ENCODE results near the gene SORCS1. TPM values are rescaled to one million over a fixed set of nuclear protein-coding genes. Genes with fewer than 3 reads are reported as not detected.

Gene SORCS1
- total RNA-seq, 1 donor from 2014 or later: 11.1 TPM

GRCh38 chr10:106920538-106920937 is 244.0 kb downstream of the SORCS1 start:
- no peak overlapping the region for H3K4me2 ChIP-seq
- H3K27me3 ChIP-seq: no peaks in the 10 kb centered on the region
- no peaks in the 10 kb centered on the region for H4K20me1 ChIP-seq (ENCODE audit: low read depth)
- no peak overlapping the region for H3K4me3 Mint-ChIP-seq
- H3K79me2 ChIP-seq (ENCODE audit: low read depth): no peaks in the 10 kb centered on the region
- DNase-seq (ENCODE audit: low spot score): no peak
- peaks cover 24% of the 10 kb centered on the region for H3K4me1 ChIP-seq
- peaks cover 10% of the 10 kb centered on the region for H3K9me3 Mint-ChIP-seq
- no peak overlapping the region for H3K27ac Mint-ChIP-seq
- no peaks in the 10 kb centered on the region for H3K36me3 ChIP-seq
- H3K36me3 Mint-ChIP-seq: peaks cover 3% of the 10 kb centered on the region
- no peaks in the 10 kb centered on the region for H3K27me3 Mint-ChIP-seq (ENCODE audit: insufficient read depth, low read depth)
- H3K4me1 Mint-ChIP-seq: peaks cover 20% of the 10 kb centered on the region
- no peak overlapping the region for H3K9ac ChIP-seq
- no peak overlapping the region for H3K27ac ChIP-seq
- TF ChIP-seq EZH2phosphoT487 (IDR thresholded peaks at IDR 0.05): no peak
- no peak for TF ChIP-seq CTCF (IDR thresholded peaks at IDR 0.05)
- TF ChIP-seq EZH2 (IDR thresholded peaks at IDR 0.05): no peak
- H3K4me3 ChIP-seq: no peak overlapping the region
- no peak overlapping the region for H2AFZ ChIP-seq (replicated peaks)
- H3K9me3 ChIP-seq (ENCODE audit: low read depth): no peaks in the 10 kb centered on the region
- no peaks in the 10 kb centered on the region for H3F3A ChIP-seq (ENCODE audit: low read depth)

DNA sequence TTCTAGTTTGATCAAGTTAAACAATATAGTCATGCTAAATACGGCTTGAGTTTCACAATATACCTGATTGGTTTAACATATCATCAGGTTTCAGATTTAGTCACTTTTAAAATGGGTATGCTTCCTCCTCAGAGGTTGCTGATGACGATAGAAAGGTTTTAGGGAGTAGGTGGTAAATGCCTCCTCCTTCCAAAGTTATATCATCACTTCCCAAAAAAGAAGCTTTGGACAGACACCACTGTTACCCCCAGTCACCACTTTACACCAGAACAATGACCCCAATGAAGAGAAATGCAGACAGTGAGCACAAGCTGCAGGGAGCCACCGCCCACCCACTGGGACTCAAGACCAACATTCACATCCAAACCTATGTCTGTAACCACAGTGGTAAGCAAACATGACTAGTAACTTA is 244.6 kb downstream of the SORCS1 start:
- H3K4me3 ChIP-seq: no peak overlapping the region
- TF ChIP-seq EZH2phosphoT487 (IDR thresholded peaks at IDR 0.05) (no peak), CTCF (IDR thresholded peaks at IDR 0.05) (no peak), EZH2 (IDR thresholded peaks at IDR 0.05) (no peak)
- Mint-ChIP-seq H3K27me3 (ENCODE audit: insufficient read depth, low read depth) (peaks cover 2% of the 10 kb centered on the region), H3K27ac (no peak overlapping the region), H3K4me1 (peaks cover 14% of the 10 kb centered on the region), H3K36me3 (peaks cover 3% of the 10 kb centered on the region), H3K9me3 (peaks cover 10% of the 10 kb centered on the region), H3K4me3 (no peak overlapping the region)
- H3K27me3 ChIP-seq: no peaks in the 10 kb centered on the region
- H4K20me1 ChIP-seq (ENCODE audit: low read depth): no peaks in the 10 kb centered on the region
- no peak overlapping the region for H2AFZ ChIP-seq (replicated peaks)
- peaks cover 17% of the 10 kb centered on the region for H3K4me1 ChIP-seq
- no peak overlapping the region for H3K9ac ChIP-seq
- H3K79me2 ChIP-seq (ENCODE audit: low read depth): no peaks in the 10 kb centered on the region
- peak overlapping the region; percentile 23 for H3K4me2 ChIP-seq
- H3F3A ChIP-seq (ENCODE audit: low read depth): no peaks in the 10 kb centered on the region
- H3K27ac ChIP-seq: no peak overlapping the region
- DNase-seq (ENCODE audit: low spot score): no peak
- no peaks in the 10 kb centered on the region for H3K9me3 ChIP-seq (ENCODE audit: low read depth)
- H3K36me3 ChIP-seq: no peaks in the 10 kb centered on the region

GRCh38 chr10:106917452-106918055 is 247.0 kb downstream of the SORCS1 start:
- no peak overlapping the region for H3K27ac Mint-ChIP-seq
- no peak for TF ChIP-seq EZH2 (IDR thresholded peaks at IDR 0.05)
- TF ChIP-seq EZH2phosphoT487 (IDR thresholded peaks at IDR 0.05): no peak
- no peak for TF ChIP-seq CTCF (IDR thresholded peaks at IDR 0.05)
- peaks cover 25% of the 10 kb centered on the region for H3K4me1 ChIP-seq
- H3F3A ChIP-seq (ENCODE audit: low read depth): peaks cover 15% of the 10 kb centered on the region
- peaks cover 23% of the 10 kb centered on the region for H3K4me1 Mint-ChIP-seq
- no peaks in the 10 kb centered on the region for H3K9me3 ChIP-seq (ENCODE audit: low read depth)
- H3K4me3 ChIP-seq: no peak overlapping the region
- H4K20me1 ChIP-seq (ENCODE audit: low read depth): no peaks in the 10 kb centered on the region
- peaks cover 3% of the 10 kb centered on the region for H3K36me3 Mint-ChIP-seq
- H3K27me3 Mint-ChIP-seq (ENCODE audit: insufficient read depth, low read depth): peaks cover 2% of the 10 kb centered on the region
- H3K27me3 ChIP-seq: no peaks in the 10 kb centered on the region
- DNase-seq (ENCODE audit: low spot score): no peak
- H3K4me2 ChIP-seq: no peak overlapping the region
- no peak overlapping the region for H2AFZ ChIP-seq (replicated peaks)
- H3K36me3 ChIP-seq: no peaks in the 10 kb centered on the region
- H3K4me3 Mint-ChIP-seq: no peak overlapping the region
- no peaks in the 10 kb centered on the region for H3K79me2 ChIP-seq (ENCODE audit: low read depth)
- H3K9me3 Mint-ChIP-seq: peaks cover 8% of the 10 kb centered on the region
- no peak overlapping the region for H3K27ac ChIP-seq
- no peak overlapping the region for H3K9ac ChIP-seq

Measured in neural progenitor cell (in vitro differentiated cells).